ENCODE measurements around the gene CYB5A. TPM values are rescaled to one million over a fixed set of nuclear protein-coding genes. Genes with fewer than 3 reads are reported as not detected.

CYB5A gene
- total and polyA plus RNA-seq, 2 of the 8 experiments (the other 6 are each of a cell fraction or from before 2014, with no cell fraction given) = 154 to 195 TPM

DNA sequence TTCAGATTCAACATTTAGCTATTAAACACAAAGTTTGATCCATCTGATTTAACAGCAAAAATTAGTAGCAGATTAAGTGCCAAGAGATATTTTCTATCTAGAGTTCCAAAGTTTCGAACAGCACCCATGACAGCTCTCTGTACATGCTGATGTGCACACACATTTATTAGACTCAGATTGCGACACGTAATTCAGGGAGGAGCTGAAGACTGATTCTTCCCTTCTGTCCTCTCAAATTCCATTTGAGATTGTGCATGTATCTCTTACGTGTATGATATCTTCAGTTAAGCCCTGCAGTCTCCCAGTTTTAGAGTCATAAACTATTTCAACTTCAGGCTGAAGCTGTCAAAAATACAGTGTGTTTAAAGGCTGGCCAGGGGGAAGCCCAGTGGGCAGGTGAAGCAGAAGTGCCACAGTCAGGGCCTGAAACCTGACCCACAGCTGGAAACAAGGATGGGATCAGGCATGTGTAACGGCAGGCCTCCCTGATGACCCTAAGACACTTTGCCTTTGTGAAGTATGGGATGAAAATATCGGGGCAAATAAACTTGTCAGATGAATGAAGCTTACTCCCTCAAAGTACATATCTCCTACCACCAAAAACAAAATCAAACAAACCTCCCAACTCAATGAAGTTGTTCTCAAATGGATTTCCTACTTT lies 30.6 kb downstream of the CYB5A start:
- Histone ChIP-seq H2BK15ac (ENCODE audit: low read length) (no peak overlapping the region), H3K18ac (ENCODE audit: extremely low read depth, low read length) (no peak overlapping the region), H3K36me3 (ENCODE audit: control insufficient read depth in 2 of 4, insufficient read depth in 4 of 4, low read length in 3 of 4) (peaks cover 0 to 21% (median 9%) of the 10 kb centered on the region in 4 experiments; a peak in 3 of 8 replicates), H2BK5ac (ENCODE audit: low read depth, low read length) (no peak overlapping the region), H4K20me1 (replicated peaks in 1 of 2; ENCODE audit: control insufficient read depth in 1 of 2, insufficient read depth in 2 of 2, low read length in 2 of 2) (peaks cover 2 to 3% of the 10 kb centered on the region in 2 experiments), H4K8ac (ENCODE audit: extremely low read depth, insufficient read depth, low read length) (no peak overlapping the region), H3K14ac (ENCODE audit: insufficient read length) (no peak overlapping the region), H3K23me2 (ENCODE audit: low read depth, low read length) (no peaks in the 10 kb centered on the region), H3K79me2 (ENCODE audit: control insufficient read depth in 1 of 2, insufficient read depth in 2 of 2, low read length in 2 of 2) (peaks cover 0 to 7% of the 10 kb centered on the region in 2 experiments; a peak in 1 of 4 replicates), H2AFZ (ENCODE audit: low read length) (no peak overlapping the region), H3K9ac (replicated peaks in 1 of 4; ENCODE audit: extremely low read depth in 1 of 4, low read depth in 3 of 4, low read length in 3 of 4) (no peak overlapping the region), H3K56ac (replicated peaks; ENCODE audit: insufficient read length, low read depth, low read length) (no peak overlapping the region), H2BK20ac (ENCODE audit: low read length) (no peak overlapping the region), H3K27ac (ENCODE audit: low read depth, low read length) (no peak overlapping the region), H3K4ac (replicated peaks; ENCODE audit: insufficient read length, low read depth, low read length) (no peak overlapping the region), H3K79me1 (ENCODE audit: low read depth, low read length) (peaks cover 4% of the 10 kb centered on the region), H3K23ac (ENCODE audit: insufficient read length) (no peak overlapping the region), H3K9me3 (ENCODE audit: insufficient read depth in 2 of 2, low read depth in 1 of 2, low read length in 1 of 2) (no peaks in the 10 kb centered on the region), H4K5ac (ENCODE audit: insufficient read length, low read depth, low read length) (no peak overlapping the region), H2BK12ac (ENCODE audit: low read depth, low read length) (no peak overlapping the region), H3K4me2 (ENCODE audit: insufficient read depth in 1 of 2, low read depth in 2 of 2, low read length in 2 of 2) (no peak overlapping the region), H3K4me3 (ENCODE audit: extremely low read depth in 1 of 4, insufficient read depth in 2 of 4, low read depth in 3 of 4, low read length in 4 of 4) (no peak overlapping the region), H3K4me1 (replicated peaks in 1 of 4; ENCODE audit: control insufficient read depth in 3 of 4, insufficient read depth in 4 of 4, low read length in 3 of 4) (peaks cover 0 to 4% (median 2%) of the 10 kb centered on the region in 4 experiments; a peak in 5 of 7 replicates), H4K91ac (replicated peaks; ENCODE audit: insufficient read length, low read length) (no peak overlapping the region), H3K27me3 (replicated peaks in 1 of 4; ENCODE audit: control insufficient read depth in 3 of 4, extremely low read depth in 1 of 4, insufficient read depth in 3 of 4, low read length in 3 of 4) (no peaks in the 10 kb centered on the region), H2BK120ac (replicated peaks; ENCODE audit: low read depth, low read length) (no peak overlapping the region), H2AK5ac (ENCODE audit: low read depth, low read length) (no peak overlapping the region)
- FAIRE-seq (no peak), DNase-seq (ENCODE audit: low read depth in 1 of 2, low spot score in 2 of 2) (no peak)
- ChIA-PET CTCF (ENCODE audit: partially characterized antibody) (interaction anchor here (1.0 to 1.4 kb wide), 2 partner anchors 10 to 64 kb away, joined by 5 to 6 read pairs; no protein-coding TSS in a partner anchor), POLR2A (ENCODE audit: partially characterized antibody) (no interaction called here)
- 93% methylated on average over 6 of the region's 6 CpGs; no CpG with 5 or more reads in 1 of the 2 experiments for WGBS, 2 experiments (ENCODE audit: extremely low coverage in 1 of 2, insufficient coverage in 1 of 2, insufficient read length in 1 of 2, insufficient replicate concordance in 2 of 2, low coverage in 1 of 2, low lambda C conversion rate in 2 of 2, missing lambda C conversion rate in 1 of 2)
- TF ChIP-seq, protein P1, sequence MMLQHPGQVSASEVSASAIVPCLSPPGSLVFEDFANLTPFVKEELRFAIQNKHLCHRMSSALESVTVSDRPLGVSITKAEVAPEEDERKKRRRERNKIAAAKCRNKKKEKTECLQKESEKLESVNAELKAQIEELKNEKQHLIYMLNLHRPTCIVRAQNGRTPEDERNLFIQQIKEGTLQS (IDR thresholded peaks at IDR 0.05; ENCODE audit: insufficient read depth, low read depth, low read length) = no peak
- no peak for TF ChIP-seq CBX5 (IDR thresholded peaks at IDR 0.05; ENCODE audit: low read depth, low read length)
- TF ChIP-seq, protein P2, sequence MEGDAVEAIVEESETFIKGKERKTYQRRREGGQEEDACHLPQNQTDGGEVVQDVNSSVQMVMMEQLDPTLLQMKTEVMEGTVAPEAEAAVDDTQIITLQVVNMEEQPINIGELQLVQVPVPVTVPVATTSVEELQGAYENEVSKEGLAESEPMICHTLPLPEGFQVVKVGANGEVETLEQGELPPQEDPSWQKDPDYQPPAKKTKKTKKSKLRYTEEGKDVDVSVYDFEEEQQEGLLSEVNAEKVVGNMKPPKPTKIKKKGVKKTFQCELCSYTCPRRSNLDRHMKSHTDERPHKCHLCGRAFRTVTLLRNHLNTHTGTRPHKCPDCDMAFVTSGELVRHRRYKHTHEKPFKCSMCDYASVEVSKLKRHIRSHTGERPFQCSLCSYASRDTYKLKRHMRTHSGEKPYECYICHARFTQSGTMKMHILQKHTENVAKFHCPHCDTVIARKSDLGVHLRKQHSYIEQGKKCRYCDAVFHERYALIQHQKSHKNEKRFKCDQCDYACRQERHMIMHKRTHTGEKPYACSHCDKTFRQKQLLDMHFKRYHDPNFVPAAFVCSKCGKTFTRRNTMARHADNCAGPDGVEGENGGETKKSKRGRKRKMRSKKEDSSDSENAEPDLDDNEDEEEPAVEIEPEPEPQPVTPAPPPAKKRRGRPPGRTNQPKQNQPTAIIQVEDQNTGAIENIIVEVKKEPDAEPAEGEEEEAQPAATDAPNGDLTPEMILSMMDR (IDR thresholded peaks at IDR 0.05; ENCODE audit: control extremely low read depth in 1 of 3, insufficient read depth in 1 of 3, low read depth in 1 of 3, low read length in 3 of 3) = no peak
- no peak for TF ChIP-seq CREB1 (IDR thresholded peaks at IDR 0.05)
- no peak for TF ChIP-seq ZNF274 (IDR thresholded peaks at IDR 0.05; ENCODE audit: borderline replicate concordance, extremely low read depth, low read length)
- TF ChIP-seq JUND (IDR thresholded peaks at IDR 0.05; ENCODE audit: low read length) = no peak
- TF ChIP-seq, protein P3, sequence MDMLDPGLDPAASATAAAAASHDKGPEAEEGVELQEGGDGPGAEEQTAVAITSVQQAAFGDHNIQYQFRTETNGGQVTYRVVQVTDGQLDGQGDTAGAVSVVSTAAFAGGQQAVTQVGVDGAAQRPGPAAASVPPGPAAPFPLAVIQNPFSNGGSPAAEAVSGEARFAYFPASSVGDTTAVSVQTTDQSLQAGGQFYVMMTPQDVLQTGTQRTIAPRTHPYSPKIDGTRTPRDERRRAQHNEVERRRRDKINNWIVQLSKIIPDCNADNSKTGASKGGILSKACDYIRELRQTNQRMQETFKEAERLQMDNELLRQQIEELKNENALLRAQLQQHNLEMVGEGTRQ (IDR thresholded peaks at IDR 0.05; ENCODE audit: low read length) = no peak
- TF ChIP-seq SAP30 (IDR thresholded peaks at IDR 0.05; ENCODE audit: insufficient read depth, insufficient replicate concordance, low read length) = no peak

Data from H1 (cell line).